A549 (cell line): ENCODE measurements around the gene S100A10. TPM values are rescaled to one million over a fixed set of nuclear protein-coding genes. Genes with fewer than 3 reads are reported as not detected.

Experiments used
- ATAC-seq, 2 experiments: fragments of 200-7000 bp in 1 of 2; fragments of >200 bp in 1 of 2; cut with Nextera tagmentation in 1 of 2; cut with Tn5 transposase in 1 of 2; 3 replicates each; pipeline versions ENCODE4 v1.8.0 to v1.9.1; 2018 to 2020; ENCODE audit warnings: mild to moderate bottlenecking in 1 of 2, moderate library complexity in 1 of 2
- CTCF ChIA-PET: fragments of 300-600 bp; sonication (Branson Sonifier 250); formaldehyde crosslinking; extraction: SDS; loops from one replicate; lab custom pipeline; 2021; ENCODE audit warnings: antibody characterized with exemption, inconsistent platforms; lab: Yijun Ruan, JAX
- POLR2A ChIA-PET: fragments of 350-600 bp; formaldehyde crosslinking; extraction: SDS; loops from one replicate; lab custom pipeline; 2021; ENCODE audit warnings: antibody characterized with exemption, inconsistent platforms; lab: Yijun Ruan, JAX
- DNase-seq, 2 experiments: peaks; one replicate each; pipeline versions ENCODE4 v3.0.0 to v3.0.0-alpha.2; 2011 to 2016; ENCODE audit warnings: low read depth in 1 of 2, low spot score in 1 of 2
- FAIRE-seq: peaks from 2 replicates; lab custom pipeline; 2011; peaks lifted over from hg19 to GRCh38; lab: Jason Lieb, UNC
- H3K27ac ChIP-seq, 2 experiments: fragments of >200 bp; sonication (Bioruptor Twin); formaldehyde crosslinking; 3 replicates each; pipeline ENCODE4 v1.5.1; 2016 to 2017
- H3K4me1 ChIP-seq: fragments of >200 bp; sonication (Bioruptor Twin); formaldehyde crosslinking; 3 replicates; pipeline ENCODE4 v1.6.1; 2016
- H3K4me2 ChIP-seq: fragments of >200 bp; sonication (Bioruptor Twin); formaldehyde crosslinking; 3 replicates; pipeline ENCODE4 v1.6.1; 2016
- H3K4me3 ChIP-seq: fragments of >200 bp; sonication (Bioruptor Twin); formaldehyde crosslinking; 3 replicates; pipeline ENCODE4 v1.5.1; 2016
- H3K9me3 ChIP-seq: fragments of >200 bp; sonication (Bioruptor Twin); formaldehyde crosslinking; 3 replicates; pipeline ENCODE4 v1.6.1; 2016
- BCL3 ChIP-seq: fragments of >200 bp; sonication (Bioruptor Twin); formaldehyde crosslinking; IDR thresholded peaks from 3 replicates; pipeline ENCODE4 v1.6.1; 2016
- CHD2 ChIP-seq: fragments of 150-350 bp; IDR thresholded peaks from 2 replicates; pipeline ENCODE4 v1.6.1; 2014; ENCODE audit warnings: low read length; ENCODE audit not compliant: partially characterized antibody
- CTCF ChIP-seq: fragments of >200 bp; sonication (Bioruptor Twin); formaldehyde crosslinking; IDR thresholded peaks from 3 replicates; pipeline ENCODE4 v1.5.1; 2016
- EHMT2 ChIP-seq: fragments of 200-600 bp; sonication (generic); IDR thresholded peaks from 2 replicates; pipeline ENCODE4 v1.6.1; 2016; ENCODE audit warnings: antibody characterized with exemption, low read depth, mild to moderate bottlenecking, moderate library complexity
- ELK1 ChIP-seq: fragments of 150-350 bp; IDR thresholded peaks from 2 replicates; pipeline ENCODE4 v1.6.1; 2014; ENCODE audit warnings: low read depth, mild to moderate bottlenecking, low read length
- ESRRA ChIP-seq: fragments of 150-350 bp; IDR thresholded peaks from 2 replicates; pipeline ENCODE4 v1.6.1; 2014; ENCODE audit warnings: mild to moderate bottlenecking, low read length, borderline replicate concordance
- FOSB ChIP-seq: fragments of 250-450 bp; sonication (Bioruptor Pico); IDR thresholded peaks from 2 replicates; pipeline ENCODE4 v1.5.0; 2020; ENCODE audit warnings: mild to moderate bottlenecking, moderate library complexity
- FOXS1 ChIP-seq: fragments of 250-450 bp; sonication (Bioruptor Pico); IDR thresholded peaks from 2 replicates; pipeline ENCODE4 v1.5.0; 2020; ENCODE audit warnings: mild to moderate bottlenecking, moderate library complexity
- HES2 ChIP-seq: fragments of >200 bp; sonication (Bioruptor Twin); formaldehyde crosslinking; IDR thresholded peaks from 2 replicates; pipeline ENCODE4 v1.6.1; 2016
- HMGXB4 ChIP-seq: fragments of 250-450 bp; sonication (Bioruptor Pico); IDR thresholded peaks from 2 replicates; pipeline ENCODE4 v1.5.0; 2021; ENCODE audit warnings: mild to moderate bottlenecking, moderate library complexity, borderline replicate concordance
- HOXB13 ChIP-seq: fragments of 250-450 bp; sonication (Bioruptor Pico); IDR thresholded peaks from 2 replicates; pipeline ENCODE4 v1.5.0; 2020; ENCODE audit warnings: low read depth, mild to moderate bottlenecking, moderate library complexity
- JUN ChIP-seq, 2 experiments: fragments of >200 bp; sonication (Bioruptor Twin); formaldehyde crosslinking; IDR thresholded peaks; 2 replicates in 1 of 2; 3 replicates in 1 of 2; pipeline ENCODE4 v1.6.1; 2016 to 2017
- JUNB ChIP-seq: fragments of >200 bp; sonication (Bioruptor Twin); formaldehyde crosslinking; IDR thresholded peaks from 2 replicates; pipeline ENCODE4 v1.6.1; 2016
- KDM5A ChIP-seq: fragments of 200-600 bp; sonication (generic); IDR thresholded peaks from 2 replicates; pipeline ENCODE4 v1.6.1; 2016; ENCODE audit warnings: antibody characterized with exemption, mild to moderate bottlenecking
- MAFK ChIP-seq: fragments of 450-650 bp; IDR thresholded peaks from 2 replicates; pipeline ENCODE4 v1.6.1; 2014; ENCODE audit not compliant: partially characterized antibody
- NR3C1 ChIP-seq: fragments of >200 bp; sonication (Bioruptor Twin); formaldehyde crosslinking; IDR thresholded peaks from 3 replicates; pipeline ENCODE4 v1.6.1; 2017
- POLR2A ChIP-seq: IDR thresholded peaks from 2 replicates; pipeline ENCODE4 v1.6.1; 2012; ENCODE audit warnings: mild to moderate bottlenecking, low read length
- POLR2AphosphoS2 ChIP-seq: conservative IDR thresholded peaks from 2 replicates; pipeline ENCODE4 v1.6.1; 2012; ENCODE audit warnings: low read length, improper control_type of control experiment, inconsistent platforms
- RAD21 ChIP-seq, 2 experiments: fragments of >200 bp in 1 of 2; sonication (Bioruptor Twin) in 1 of 2; formaldehyde crosslinking in 1 of 2; IDR thresholded peaks in 1 of 2; conservative IDR thresholded peaks in 1 of 2; 2 replicates in 1 of 2; 3 replicates in 1 of 2; pipeline ENCODE4 v1.6.1; 2012 to 2018; ENCODE audit warnings: inconsistent platforms in 1 of 2
- RCOR1 ChIP-seq: fragments of 150-350 bp; IDR thresholded peaks from 2 replicates; pipeline ENCODE4 v1.6.1; 2014; ENCODE audit warnings: antibody characterized with exemption, low read length, low read depth
- RFX5 ChIP-seq: fragments of 450-650 bp; IDR thresholded peaks from 2 replicates; pipeline ENCODE4 v1.7.1; 2014; ENCODE audit warnings: antibody characterized with exemption, mild to moderate bottlenecking, moderate library complexity
- RNF2 ChIP-seq: fragments of 200-600 bp; sonication (generic); IDR thresholded peaks from 2 replicates; pipeline ENCODE4 v1.6.1; 2016; ENCODE audit warnings: low read depth, mild to moderate bottlenecking, antibody characterized with exemption, moderate library complexity, borderline replicate concordance
- TP53 ChIP-seq: fragments of 250-450 bp; sonication (Bioruptor Pico); IDR thresholded peaks from 2 replicates; pipeline ENCODE4 v1.5.0; 2021; ENCODE audit warnings: mild to moderate bottlenecking, moderate library complexity
- ZFP36 ChIP-seq: fragments of 450-650 bp; IDR thresholded peaks from 2 replicates; pipeline ENCODE4 v1.6.1; 2014; ENCODE audit warnings: borderline replicate concordance; ENCODE audit not compliant: partially characterized antibody
- WGBS: methylation state at CpG from one replicate; pipeline ENCODE4 v1.1.6; 2017; ENCODE audit errors: missing lambda C conversion rate; 5-methylcytosine and 5-hydroxymethylcytosine counted together
- polyA plus RNA-seq, 4 experiments: library from polyadenylated mRNA; depleted of rRNA in 3 of 4; stranded (reverse); fragments of >200 nt; fragmentation: RNase III in 1 of 4; extraction: RNeasy Plus Mini Kit Qiagen cat#74134 plus additional on column Dnase treatment in 1 of 4; gene quantifications; 2 replicates in 3 of 4; 3 replicates in 1 of 4; pipeline ENCODE4 v1.2.3, GENCODE V29; 2011 to 2017

Gene S100A10
- polyA plus RNA-seq, 2 of the 4 experiments (the other 2 are of a cell fraction), result 505 to 2,077 TPM

- TF ChIP-seq CHD2 (no peak), FOXS1 (CRISPR knock-in tag) (no peak), POLR2AphosphoS2 (no peak), JUNB (no peak), JUN (IDR thresholded peaks at IDR 0.05) (no peak), RCOR1 (no peak), EHMT2 (no peak), HOXB13 (CRISPR knock-in tag) (no peak), ELK1 (no peak), KDM5A (no peak), CTCF (no peak), ESRRA (no peak), TP53 (CRISPR knock-in tag) (no peak)
- Histone ChIP-seq H3K4me3 (no peak overlapping the region), H3K4me2 (no peak overlapping the region), H3K4me1 (no peaks in the 10 kb centered on the region), H3K9me3 (no peaks in the 10 kb centered on the region), H3K27ac (no peak overlapping the region)
- FAIRE-seq (no peak), DNase-seq (no peak), ATAC-seq (no peak)
- WGBS, result 64% methylated on average over 6 of the region's 6 CpGs
- POLR2A ChIA-PET, result no interaction called here
- CTCF ChIA-PET, result interaction anchor here (0.6 to 38.2 kb wide), 9 partner anchors 8 to 126 kb away, joined by 3 to 1410 read pairs (median 32); partner anchors contain the start of genes S100A10 and S100A11
These were observed 22.1 kb upstream of the S100A10 start for GRCh38 chr1:152015766-152016165.

GRCh38 chr1:152014943-152015342 is 21.3 kb upstream of the S100A10 start:
- Histone ChIP-seq H3K27ac (no peak overlapping the region), H3K4me1 (no peaks in the 10 kb centered on the region), H3K4me2 (no peak overlapping the region), H3K9me3 (no peaks in the 10 kb centered on the region), H3K4me3 (no peak overlapping the region)
- TF ChIP-seq MAFK, result no peak
- no peak for TF ChIP-seq ESRRA
- TF ChIP-seq RNF2, result no peak
- TF ChIP-seq HES2, result no peak
- no peak for TF ChIP-seq JUNB
- TF ChIP-seq NR3C1, result no peak
- no peak for TF ChIP-seq POLR2A
- CTCF ChIA-PET, result interaction anchor here (1.1 to 38.2 kb wide), 11 partner anchors 8 to 127 kb away, joined by 3 to 1410 read pairs (median 12); partner anchors contain the start of genes S100A10 and S100A11
- 86% methylated on average over 1 of the region's 1 CpG for WGBS
- DNase-seq (no peak), FAIRE-seq (no peak), ATAC-seq (no peak)
- POLR2A ChIA-PET, result no interaction called here

- POLR2A ChIA-PET, result interaction anchor here (1.0 kb wide), 1 partner anchor 46 kb away, joined by 3 read pairs; no protein-coding TSS in a partner anchor
- 0 out of 6 replicates have a peak overlapping the region, but pooled peaks of 1 of the 2 experiments have one; percentile 32 for H3K27ac ChIP-seq
- 3% methylated on average over 3 of the region's 3 CpGs for WGBS
- TF ChIP-seq BCL3, result no peak
- TF ChIP-seq CTCF, result peak; percentile 70
- TF ChIP-seq FOSB (CRISPR knock-in tag), result no peak
- TF ChIP-seq HMGXB4 (CRISPR knock-in tag), result no peak
- no peak for TF ChIP-seq ZFP36
- TF ChIP-seq RAD21 (conservative IDR thresholded peaks at IDR 0.05 in 1 of 2, IDR thresholded peaks at IDR 0.05 in 1 of 2), result peak; percentile 63 to 73
- TF ChIP-seq RFX5, result no peak
These were observed 20.1 kb upstream of the S100A10 start for GRCh38 chr1:152013664-152014237.

More at GRCh38 chr1:152013664-152014237, 20.1 kb upstream of the S100A10 start:
- Histone ChIP-seq H3K4me3 (no peak overlapping the region), H3K4me1 (no peaks in the 10 kb centered on the region), H3K4me2 (no peak overlapping the region), H3K9me3 (no peaks in the 10 kb centered on the region)
- DNase-seq, result peak in 1 of 2 experiments; percentile 72
- ATAC-seq, result peak; percentile 83 to 91; a peak in 5 of 6 replicates
- CTCF ChIA-PET, result interaction anchor here (0.6 to 38.2 kb wide), 27 partner anchors 9 to 172 kb away, joined by 3 to 1410 read pairs (median 6); partner anchors contain the start of genes S100A10, S100A11 and THEM4
- no peak for FAIRE-seq
